ENCODE results near the gene RANGAP1. TPM values are rescaled to one million over a fixed set of nuclear protein-coding genes. Genes with fewer than 3 reads are reported as not detected.

Gene RANGAP1
- total RNA-seq, 4 donors from 2014 or later, result 119 to 150 (median 121) TPM

DNA sequence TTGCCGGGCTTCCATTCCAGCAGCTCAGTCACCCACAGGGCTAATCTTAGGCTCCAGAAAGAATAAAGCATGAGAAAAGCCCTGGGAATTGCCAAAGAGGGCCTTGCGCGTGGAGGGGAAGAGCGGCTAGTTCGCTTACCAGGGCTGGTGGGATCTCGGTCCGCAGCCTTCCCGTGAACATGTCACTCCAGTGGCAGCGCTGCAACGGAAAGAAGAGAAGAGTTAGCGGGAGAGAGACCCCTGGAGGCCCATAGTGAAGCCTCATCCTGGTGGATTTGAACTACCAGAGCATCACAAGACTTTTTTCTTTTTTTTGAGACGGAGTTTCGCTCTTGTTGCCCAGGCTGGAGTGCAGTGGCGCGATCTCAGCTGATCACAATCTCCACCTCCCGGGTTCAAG is 18.0 kb downstream of the RANGAP1 start:
- WGBS, 2 donors, result 94 to 96% methylated on average over 16 of the region's 16 CpGs
- DNase-seq (ENCODE audit: low spot score in 2 of 2), result no peak
- intact Hi-C loops (cut with DNase I; ENCODE audit: low total_unique reads), result no loop called here
- no peak overlapping the region for H3K4me3 ChIP-seq (ENCODE audit: low read depth, poor library complexity, severe bottlenecking)
- no peak for TF ChIP-seq POLR2A (IDR thresholded peaks at IDR 0.05)
- TF ChIP-seq, protein P1, sequence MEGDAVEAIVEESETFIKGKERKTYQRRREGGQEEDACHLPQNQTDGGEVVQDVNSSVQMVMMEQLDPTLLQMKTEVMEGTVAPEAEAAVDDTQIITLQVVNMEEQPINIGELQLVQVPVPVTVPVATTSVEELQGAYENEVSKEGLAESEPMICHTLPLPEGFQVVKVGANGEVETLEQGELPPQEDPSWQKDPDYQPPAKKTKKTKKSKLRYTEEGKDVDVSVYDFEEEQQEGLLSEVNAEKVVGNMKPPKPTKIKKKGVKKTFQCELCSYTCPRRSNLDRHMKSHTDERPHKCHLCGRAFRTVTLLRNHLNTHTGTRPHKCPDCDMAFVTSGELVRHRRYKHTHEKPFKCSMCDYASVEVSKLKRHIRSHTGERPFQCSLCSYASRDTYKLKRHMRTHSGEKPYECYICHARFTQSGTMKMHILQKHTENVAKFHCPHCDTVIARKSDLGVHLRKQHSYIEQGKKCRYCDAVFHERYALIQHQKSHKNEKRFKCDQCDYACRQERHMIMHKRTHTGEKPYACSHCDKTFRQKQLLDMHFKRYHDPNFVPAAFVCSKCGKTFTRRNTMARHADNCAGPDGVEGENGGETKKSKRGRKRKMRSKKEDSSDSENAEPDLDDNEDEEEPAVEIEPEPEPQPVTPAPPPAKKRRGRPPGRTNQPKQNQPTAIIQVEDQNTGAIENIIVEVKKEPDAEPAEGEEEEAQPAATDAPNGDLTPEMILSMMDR (IDR thresholded peaks at IDR 0.05), result no peak

DNA sequence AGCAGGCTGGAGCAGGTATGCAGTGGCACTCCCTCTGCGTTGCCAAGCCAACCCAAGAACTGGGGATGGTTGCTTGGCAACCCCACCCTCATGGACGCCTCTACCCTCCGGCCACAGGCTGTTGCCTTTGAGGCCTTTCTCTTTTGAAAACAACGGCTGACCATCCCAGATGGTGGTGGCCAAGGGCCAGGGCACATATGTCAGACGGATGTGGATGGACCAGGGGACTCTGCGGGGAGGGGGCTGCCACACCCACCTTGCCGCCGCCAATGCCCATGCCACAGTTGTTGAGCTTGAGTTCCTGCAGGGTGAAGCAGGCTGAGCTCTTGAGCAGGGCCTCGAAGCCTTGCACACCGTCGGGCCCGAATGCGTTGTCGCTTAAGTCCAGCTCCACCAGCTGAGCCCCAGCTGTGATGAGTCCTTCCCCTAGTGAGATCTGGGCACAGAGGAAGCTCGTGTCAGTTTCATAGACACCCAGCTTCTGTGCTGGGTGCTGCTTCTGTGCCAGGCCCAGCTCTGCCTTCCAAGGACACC is 21.5 kb downstream of the RANGAP1 start:
- no peak overlapping the region for H3K4me3 ChIP-seq (ENCODE audit: low read depth, poor library complexity, severe bottlenecking)
- WGBS, 2 donors, result 85 to 88% methylated on average over 9 to 15 of the region's 15 CpGs
- TF ChIP-seq, protein P1 (IDR thresholded peaks at IDR 0.05), result no peak
- TF ChIP-seq POLR2A (IDR thresholded peaks at IDR 0.05), result no peak
- no peak for DNase-seq (ENCODE audit: low spot score in 2 of 2)
- intact Hi-C loops (cut with DNase I; ENCODE audit: low total_unique reads), result no loop called here

DNA sequence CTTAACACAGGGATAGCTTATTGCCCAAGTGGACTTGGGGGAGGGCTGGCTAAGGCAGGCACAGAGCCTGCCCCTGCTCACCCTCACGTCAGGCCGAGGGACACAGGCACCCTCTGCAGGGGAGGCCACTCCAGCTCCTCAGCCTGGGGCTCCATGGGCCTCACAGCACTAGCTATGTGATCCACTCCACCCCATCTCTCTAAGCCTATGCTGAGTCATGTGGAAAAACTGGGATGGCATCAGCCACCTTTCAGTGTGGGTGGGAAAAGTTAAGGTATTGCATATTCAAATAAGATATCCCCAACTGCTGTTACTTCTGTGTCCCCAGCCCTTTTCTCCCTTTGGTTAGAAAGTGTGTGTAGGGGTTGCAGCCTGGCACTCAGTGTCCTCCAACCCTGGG is 22.3 kb downstream of the RANGAP1 start:
- WGBS, 2 donors, result 100% methylated on average over 2 of the region's 2 CpGs
- intact Hi-C loops (cut with DNase I; ENCODE audit: low total_unique reads), result no loop called here
- DNase-seq (ENCODE audit: low spot score in 2 of 2), result no peak
- H3K4me3 ChIP-seq (ENCODE audit: low read depth, poor library complexity, severe bottlenecking), result no peak overlapping the region
- TF ChIP-seq, protein P1 (IDR thresholded peaks at IDR 0.05), result no peak
- no peak for TF ChIP-seq POLR2A (IDR thresholded peaks at IDR 0.05)

DNA sequence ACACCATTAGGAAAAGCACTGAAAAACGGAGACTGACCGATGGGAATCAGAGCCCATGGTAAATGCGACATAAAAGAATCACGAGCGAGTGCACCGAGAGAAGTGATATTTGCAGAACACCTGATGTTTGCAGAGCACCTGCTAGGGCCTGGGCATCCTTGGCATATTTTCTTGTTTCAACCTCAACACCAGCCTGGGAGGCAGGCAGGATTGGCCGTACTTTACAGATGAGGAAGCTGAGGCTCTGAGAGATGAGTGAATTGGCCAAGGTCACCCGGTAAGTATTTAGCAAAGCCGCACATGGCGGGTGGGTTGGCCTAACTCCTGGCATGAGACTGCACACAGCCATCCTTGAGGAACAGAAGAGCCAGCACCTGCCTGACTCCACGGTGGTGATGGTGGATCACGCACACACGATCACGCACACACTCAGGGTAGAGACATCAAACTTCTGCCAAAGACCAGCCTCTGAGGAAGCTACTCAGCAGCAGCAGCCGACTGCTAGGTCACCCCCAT is 23.7 kb downstream of the RANGAP1 start:
- no peak overlapping the region for H3K4me3 ChIP-seq (ENCODE audit: low read depth, poor library complexity, severe bottlenecking)
- intact Hi-C loops (cut with DNase I; ENCODE audit: low total_unique reads), result no loop called here
- no peak for TF ChIP-seq POLR2A (IDR thresholded peaks at IDR 0.05)
- TF ChIP-seq, protein P1 (IDR thresholded peaks at IDR 0.05), result no peak
- DNase-seq (ENCODE audit: low spot score in 2 of 2), result no peak
- WGBS, 2 donors, result 92 to 97% methylated on average over 15 of the region's 15 CpGs

DNA sequence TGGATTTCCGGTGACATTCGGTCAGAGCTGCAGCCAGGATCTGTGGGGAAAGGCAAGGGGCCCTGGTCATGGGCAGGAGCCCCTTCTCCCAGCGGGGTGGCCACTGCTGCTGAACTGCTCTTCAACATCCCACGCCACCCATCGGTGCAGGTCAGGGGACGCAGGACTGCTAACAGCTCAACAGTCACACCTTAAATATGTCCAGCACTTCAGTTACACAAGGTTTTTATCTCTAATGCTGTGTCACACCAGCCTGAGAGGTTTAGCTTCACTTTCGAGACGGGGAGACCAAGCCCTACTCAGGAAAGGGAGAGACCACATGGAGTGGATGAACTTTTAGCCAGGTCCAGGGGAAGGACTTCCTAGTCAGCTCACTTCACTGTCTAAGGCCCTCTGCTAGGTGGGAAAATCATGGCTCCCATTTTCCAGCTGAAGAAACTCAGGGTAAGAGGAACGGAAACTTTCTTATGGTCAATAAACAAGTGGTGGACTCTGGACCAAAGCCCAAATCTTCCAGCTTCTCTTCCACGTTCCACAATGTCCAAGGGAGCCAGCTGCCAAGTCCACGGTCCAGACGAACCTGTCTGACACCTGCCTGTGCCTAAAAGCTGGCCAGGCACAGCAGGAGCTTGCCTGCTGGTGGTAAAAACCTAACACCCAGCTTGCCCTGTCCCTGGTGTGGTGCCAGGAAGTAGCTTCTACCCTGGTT is 24.3 kb downstream of the RANGAP1 start:
- no peak for DNase-seq (ENCODE audit: low spot score in 2 of 2)
- TF ChIP-seq, protein P1 (IDR thresholded peaks at IDR 0.05), result no peak
- TF ChIP-seq POLR2A (IDR thresholded peaks at IDR 0.05), result no peak
- H3K4me3 ChIP-seq (ENCODE audit: low read depth, poor library complexity, severe bottlenecking), result no peak overlapping the region
- intact Hi-C loops (cut with DNase I; ENCODE audit: low total_unique reads), result no loop called here
- 87 to 94% methylated on average over 12 of the region's 12 CpGs for WGBS, 2 donors

All from lower leg skin (tissue), 4 donors.